HepG2 (cell line): ENCODE measurements around the gene VASN. TPM values are rescaled to one million over a fixed set of nuclear protein-coding genes. Genes with fewer than 3 reads are reported as not detected.
A peak's percentile ranks its signal among the peaks of the same experiment; 100 is the strongest.

Experiments
- ATAC-seq: fragments of 200-7000 bp; cut with Tn5 transposase; 3 replicates; pipeline ENCODE4 v1.9.1; 2020; ENCODE audit warnings: mild to moderate bottlenecking, moderate library complexity
- BruUV-seq: library from RNA; stranded (reverse); fragments of 400-500 nt; replicated peaks from 2 replicates; lab custom pipeline; 2021; lab: Mats Ljungman, UMichigan
- CTCF ChIA-PET: fragments of 300-600 bp; formaldehyde crosslinking; extraction: SDS; loops from one replicate; lab custom pipeline; 2021; ENCODE audit warnings: low total read pairs, inconsistent platforms, low intra/inter-chr PET ratio; lab: Yijun Ruan, JAX
- POLR2A ChIA-PET: fragments of 350-600 bp; sonication (Branson Sonifier 250); formaldehyde crosslinking; loops from one replicate; lab custom pipeline; 2020; ENCODE audit warnings: antibody characterized with exemption, inconsistent platforms; lab: Yijun Ruan, JAX
- DNase-seq: peaks from one replicate; pipeline ENCODE4 v3.0.0-alpha.2; 2015; ENCODE audit warnings: low spot score
- FAIRE-seq: peaks from 3 replicates; lab custom pipeline; 2011; peaks lifted over from hg19 to GRCh38; lab: Jason Lieb, UNC
- H2AFZ ChIP-seq: one replicate; pipeline ENCODE4 v1.6.1; 2011; ENCODE audit warnings: low read length, inconsistent platforms
- H3K27ac ChIP-seq: fragments of 300-600 bp; 3 replicates; pipeline ENCODE4 v1.8.0; 2011; ENCODE audit warnings: mixed run types, mild to moderate bottlenecking, mixed read lengths, low read length, inconsistent platforms; ENCODE audit not compliant: insufficient read depth; ENCODE audit errors: extremely low read length
- H3K27me3 ChIP-seq, 2 experiments: fragments of 200-600 bp in 1 of 2; 2 replicates in 1 of 2; 3 replicates in 1 of 2; pipeline versions ENCODE4 v1.6.0 to v1.8.0; 2011; ENCODE audit warnings: low read length in 2 of 2, mild to moderate bottlenecking in 2 of 2, moderate library complexity in 2 of 2, inconsistent platforms in 1 of 2; ENCODE audit not compliant: insufficient read depth in 2 of 2, control insufficient read depth in 1 of 2
- H3K36me3 ChIP-seq, 2 experiments: fragments of 200-600 bp in 1 of 2; replicated peaks in 1 of 2; 2 replicates in 1 of 2; 3 replicates in 1 of 2; pipeline versions ENCODE4 v1.5.1 to v1.8.0; 2011; ENCODE audit warnings: low read length in 2 of 2, inconsistent platforms in 1 of 2; ENCODE audit not compliant: insufficient read depth in 2 of 2, control insufficient read depth in 1 of 2
- H3K4me1 ChIP-seq: 2 replicates; pipeline ENCODE4 v1.5.1; 2012; ENCODE audit warnings: low read length, inconsistent platforms; ENCODE audit not compliant: insufficient read depth
- H3K4me2 ChIP-seq: 2 replicates; pipeline ENCODE4 v1.6.0; 2011; ENCODE audit warnings: low read depth, low read length, inconsistent platforms
- H3K4me3 ChIP-seq, 3 experiments: fragments of 200-600 bp in 1 of 3; sonication (generic), shearing (Covaris generic) in 1 of 3; replicated peaks in 1 of 3; 2 replicates each; pipeline ENCODE4 v1.5.1; 2011 to 2016; ENCODE audit warnings: low read length in 3 of 3, inconsistent platforms in 2 of 3, low read depth in 2 of 3, mild to moderate bottlenecking in 2 of 3, control low read depth in 1 of 3, mixed read lengths in 1 of 3; ENCODE audit not compliant: insufficient read depth in 1 of 3
- H3K79me2 ChIP-seq: one replicate; pipeline ENCODE4 v1.6.1; 2011; ENCODE audit warnings: low read length, inconsistent platforms; ENCODE audit not compliant: insufficient read depth
- H3K9ac ChIP-seq: 2 replicates; pipeline ENCODE4 v1.6.0; 2011; ENCODE audit warnings: mild to moderate bottlenecking, low read depth, low read length, inconsistent platforms; ENCODE audit not compliant: insufficient read depth
- H3K9me3 ChIP-seq: 2 replicates; pipeline ENCODE4 v1.5.1; 2012; ENCODE audit warnings: mild to moderate bottlenecking, low read length
- H4K20me1 ChIP-seq: 2 replicates; pipeline ENCODE4 v1.6.0; 2011; ENCODE audit warnings: inconsistent platforms, mild to moderate bottlenecking, low read length, moderate library complexity; ENCODE audit not compliant: insufficient read depth
- AGO1 ChIP-seq: fragments of 200-400 bp; formaldehyde crosslinking; IDR thresholded peaks from 2 replicates; pipeline ENCODE4 v1.6.1; 2017; ENCODE audit warnings: mild to moderate bottlenecking, low read depth, low read length, moderate library complexity; ENCODE audit not compliant: poor library complexity, severe bottlenecking
- AGO2 ChIP-seq: fragments of 200-400 bp; formaldehyde crosslinking; optimal IDR thresholded peaks from 2 replicates; pipeline ENCODE3; 2017; ENCODE audit warnings: mild to moderate bottlenecking, low read depth, low read length, moderate library complexity
- AKAP8 ChIP-seq: sonication (generic); formaldehyde crosslinking; IDR thresholded peaks from 2 replicates; pipeline ENCODE4 v1.5.1; 2020; ENCODE audit warnings: mild to moderate bottlenecking, missing genetic modification reagents
- HNRNPL ChIP-seq: fragments of 200-400 bp; formaldehyde crosslinking; IDR thresholded peaks from 2 replicates; pipeline ENCODE4 v1.6.1; 2017; ENCODE audit warnings: mild to moderate bottlenecking, low read depth, low read length
- MLLT10 ChIP-seq: sonication (generic); formaldehyde crosslinking; IDR thresholded peaks from 2 replicates; pipeline ENCODE4 v1.4.0; 2020; ENCODE audit warnings: missing genetic modification reagents
- RBFOX2 ChIP-seq: fragments of 200-400 bp; formaldehyde crosslinking; IDR thresholded peaks from 2 replicates; pipeline ENCODE4 v1.6.1; 2017; ENCODE audit warnings: low read depth, mild to moderate bottlenecking, low read length
- TBL1XR1 ChIP-seq: fragments of 150-350 bp; IDR thresholded peaks from 2 replicates; pipeline ENCODE4 v1.6.1; 2014; ENCODE audit warnings: borderline replicate concordance, low read length; ENCODE audit not compliant: partially characterized antibody
- TOPORS ChIP-seq: sonication (generic); formaldehyde crosslinking; IDR thresholded peaks from 2 replicates; pipeline ENCODE4 v1.8.0; 2023; ENCODE audit warnings: mild to moderate bottlenecking, missing genetic modification reagents
- ZBTB33 ChIP-seq: sonication (generic); formaldehyde crosslinking; IDR thresholded peaks from 2 replicates; pipeline ENCODE4 v1.4.0; 2020; ENCODE audit warnings: missing genetic modification reagents
- ZBTB38 ChIP-seq: sonication (generic); formaldehyde crosslinking; IDR thresholded peaks from 2 replicates; pipeline ENCODE4 v1.5.1; 2020; ENCODE audit warnings: mild to moderate bottlenecking, missing genetic modification reagents
- ZNF530 ChIP-seq: sonication (generic); formaldehyde crosslinking; IDR thresholded peaks from 2 replicates; pipeline ENCODE4 v1.5.0; 2020; ENCODE audit warnings: low read depth, mild to moderate bottlenecking, missing genetic modification reagents
- ZNF687 ChIP-seq: sonication (generic); formaldehyde crosslinking; IDR thresholded peaks from 2 replicates; pipeline ENCODE4 v1.5.1; 2020; ENCODE audit warnings: mild to moderate bottlenecking, missing genetic modification reagents, moderate library complexity
- ZNF891 ChIP-seq: sonication (generic); formaldehyde crosslinking; IDR thresholded peaks from 2 replicates; pipeline ENCODE4 v1.5.0; 2020; ENCODE audit warnings: mild to moderate bottlenecking, missing genetic modification reagents
- WGBS: methylation state at CpG from one replicate; pipeline ENCODE4 v1.1.6; 2017; ENCODE audit warnings: low lambda C conversion rate; 5-methylcytosine and 5-hydroxymethylcytosine counted together
- in situ Hi-C: cut with HindIII; loops from 2 replicates; pipeline ENCODE4 v1.10.0; 2017; ENCODE audit warnings: low pct_unique_long_range_greater_than_20kb; ENCODE audit not compliant: extremely low pct_ligation_motif_present
- intact Hi-C: fragments of 100-400 bp; cut with micrococcal nuclease; formaldehyde crosslinking; loops from one replicate; pipeline ENCODE4 v1.10.0; 2022; ENCODE audit not compliant: unreplicated experiment
- polyA plus RNA-seq, 8 experiments: library from polyadenylated mRNA; depleted of rRNA in 3 of 8; stranded (reverse) in 7 of 8; unstranded in 1 of 8; fragments of >200 nt; fragmentation: Illumina TruSeq in 4 of 8; extraction: Trizol in 4 of 8; gene quantifications; 2 replicates each; pipeline versions ENCODE4 v1.2.1 to v1.2.3, GENCODE V29; 2011 to 2016; ENCODE audit warnings: low read depth in 4 of 8, missing spikeins in 1 of 8, mixed read lengths in 1 of 8; ENCODE audit not compliant: insufficient read depth in 1 of 8
- total RNA-seq, 5 experiments: library from RNA; depleted of rRNA; stranded (reverse); fragments of >200 nt; fragmentation: Illumina TruSeq; extraction: Trizol; gene quantifications; 2 replicates each; pipeline ENCODE4 v1.2.3, GENCODE V29; 2016; ENCODE audit warnings: low read depth in 1 of 5

Gene VASN
- total and polyA plus RNA-seq, 2 of the 13 experiments (the other 11 are each of a cell fraction or from before 2014, with no cell fraction given): 8.4 to 18.2 TPM

GRCh38 chr16:4380119-4381063 is 8.7 kb downstream of the VASN start:
- FAIRE-seq: no peak
- Histone ChIP-seq H3K9ac (no peak overlapping the region), H3K4me2 (no peak overlapping the region), H4K20me1 (peaks cover 38% of the 10 kb centered on the region), H3K27me3 (no peaks in the 10 kb centered on the region), H3K27ac (peak overlapping the region; percentile 36), H3K4me3 (no peak overlapping the region), H3K36me3 (peaks cover 7 to 16% of the 10 kb centered on the region in 2 experiments), H2AFZ (no peak overlapping the region), H3K4me1 (peaks cover 50% of the 10 kb centered on the region), H3K9me3 (no peaks in the 10 kb centered on the region), H3K79me2 (peaks cover 26% of the 10 kb centered on the region)
- ChIA-PET POLR2A (interaction anchor here (0.7 to 1.5 kb wide), 3 partner anchors 9 to 35 kb away, joined by 3 to 5 read pairs (median 4); partner anchors contain the start of gene VASN), CTCF (no interaction called here)
- no TSS peak for BruUV-seq
- TF ChIP-seq ZNF530 (no peak), AGO1 (peak; percentile 64), ZBTB38 (CRISPR knock-in tag) (peak; percentile 50; the same call in 1 of the 2 replicates), AKAP8 (CRISPR knock-in tag) (peak; percentile 86; the same call in 1 of the 2 replicates), ZBTB33 (CRISPR knock-in tag) (peak; percentile 91), ZNF891 (no peak), HNRNPL (peak; percentile 64; the same call in 1 of the 2 replicates), RBFOX2 (0 out of 2 replicates have a peak, but pooled peaks have one; percentile 19), TOPORS (CRISPR knock-in tag) (no peak), AGO2 (peak; percentile 17), TBL1XR1 (no peak), MLLT10 (no peak), ZNF687 (CRISPR knock-in tag) (peak; percentile 19; the same call in 1 of the 2 replicates)
- in situ Hi-C loops (no loop called here), intact Hi-C loops (no loop called here)
- WGBS: 91% methylated on average over 17 of the region's 26 CpGs
- DNase-seq: no peak
- ATAC-seq: no peak
